Gastroesophageal sphincter (tissue), 4 donors: ENCODE measurements around the gene PTPRK. TPM values are rescaled to one million over a fixed set of nuclear protein-coding genes. Genes with fewer than 3 reads are reported as not detected.

Source experiments
- ATAC-seq: fragments of 150-250 bp; one replicate; pipeline ENCODE4 v1.9.1; 2016; ENCODE audit warnings: mild to moderate bottlenecking, moderate library complexity
- H3K27ac ChIP-seq, 4 donors: fragments of 200-600 bp; sonication (generic) in 3 of 4; 1 replicate in 3 of 4; 2 replicates in 1 of 4; pipeline ENCODE4 v1.5.1; 2016 to 2019
- H3K27me3 ChIP-seq: fragments of 200-600 bp; sonication (generic); one replicate; pipeline ENCODE4 v1.5.1; 2019
- H3K36me3 ChIP-seq, 2 donors: fragments of 200-600 bp; sonication (generic); one replicate each; pipeline ENCODE4 v1.5.1; 2019; ENCODE audit warnings: control low read depth in 1 of 2
- H3K4me1 ChIP-seq, 3 donors: fragments of 200-600 bp; sonication (generic); 1 replicate in 2 of 3; 2 replicates in 1 of 3; pipeline ENCODE4 v1.5.1; 2016 to 2019; ENCODE audit warnings: control low read depth in 2 of 3
- H3K4me3 ChIP-seq, 2 donors: fragments of 200-600 bp; sonication (generic); one replicate each; pipeline ENCODE4 v1.5.1; 2019; ENCODE audit warnings: mild to moderate bottlenecking in 1 of 2, moderate library complexity in 1 of 2
- H3K9me3 ChIP-seq, 3 donors: fragments of 200-600 bp; sonication (generic); one replicate each; pipeline ENCODE4 v1.5.1; 2017 to 2019; ENCODE audit warnings: control low read depth in 2 of 3
- EP300 ChIP-seq: sonication (generic); formaldehyde crosslinking; IDR thresholded peaks from one replicate; pipeline ENCODE4 v1.6.1; 2017; ENCODE audit warnings: antibody characterized with exemption, mild to moderate bottlenecking
- POLR2A ChIP-seq, 2 donors: fragments of 450-650 bp; IDR thresholded peaks; one replicate each; pipeline ENCODE4 v1.6.1; 2017; ENCODE audit warnings: antibody characterized with exemption in 2 of 2, mild to moderate bottlenecking in 2 of 2, moderate library complexity in 1 of 2
- POLR2AphosphoS5 ChIP-seq: sonication (generic); formaldehyde crosslinking; IDR thresholded peaks from one replicate; pipeline ENCODE4 v1.6.1; 2017; ENCODE audit warnings: antibody characterized with exemption
- WGBS, 2 donors: methylation state at CpG; one replicate each; pipeline ENCODE4 v1.1.5; 2018; ENCODE audit warnings: low coverage in 1 of 2; 5-methylcytosine and 5-hydroxymethylcytosine counted together
- total RNA-seq, 4 donors: library from RNA; depleted of rRNA; stranded (reverse); fragments of >200 nt; gene quantifications; one replicate each; pipeline ENCODE4 v1.1.0, GENCODE V29; 2016
- TF ChIP-seq, protein P1 (sequence below), 4 experiments: fragments of 200-600 bp in 2 of 4; fragments of 450-650 bp in 2 of 4; sonication (generic) in 1 of 4; IDR thresholded peaks; one replicate each; pipeline ENCODE4 v1.5.1; 2017 to 2019; ENCODE audit warnings: antibody characterized with exemption in 4 of 4, mild to moderate bottlenecking in 2 of 4, moderate library complexity in 2 of 4

The PTPRK gene
- total RNA-seq, 4 donors from 2014 or later: 42.0 to 47.6 (median 45.8) TPM

DNA sequence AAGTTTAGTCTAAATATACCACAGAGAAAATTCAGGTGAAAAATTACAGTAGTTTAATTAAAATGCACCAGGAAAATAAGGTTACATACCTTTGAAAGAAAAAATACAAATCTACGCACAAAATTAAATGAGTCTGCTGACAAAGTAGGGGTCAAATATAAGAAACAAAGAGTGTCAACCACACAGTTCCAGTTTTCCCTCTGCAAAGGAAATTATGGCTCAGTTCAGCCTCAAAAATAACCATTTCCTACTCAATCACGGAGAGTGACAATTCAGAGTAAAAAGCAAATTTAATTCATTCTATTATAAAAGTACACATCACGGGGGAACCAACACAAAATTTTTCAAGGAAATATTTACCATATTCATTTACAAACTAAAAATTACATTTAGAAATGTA is 124.8 kb downstream of the PTPRK start:
- TF ChIP-seq, protein P1, sequence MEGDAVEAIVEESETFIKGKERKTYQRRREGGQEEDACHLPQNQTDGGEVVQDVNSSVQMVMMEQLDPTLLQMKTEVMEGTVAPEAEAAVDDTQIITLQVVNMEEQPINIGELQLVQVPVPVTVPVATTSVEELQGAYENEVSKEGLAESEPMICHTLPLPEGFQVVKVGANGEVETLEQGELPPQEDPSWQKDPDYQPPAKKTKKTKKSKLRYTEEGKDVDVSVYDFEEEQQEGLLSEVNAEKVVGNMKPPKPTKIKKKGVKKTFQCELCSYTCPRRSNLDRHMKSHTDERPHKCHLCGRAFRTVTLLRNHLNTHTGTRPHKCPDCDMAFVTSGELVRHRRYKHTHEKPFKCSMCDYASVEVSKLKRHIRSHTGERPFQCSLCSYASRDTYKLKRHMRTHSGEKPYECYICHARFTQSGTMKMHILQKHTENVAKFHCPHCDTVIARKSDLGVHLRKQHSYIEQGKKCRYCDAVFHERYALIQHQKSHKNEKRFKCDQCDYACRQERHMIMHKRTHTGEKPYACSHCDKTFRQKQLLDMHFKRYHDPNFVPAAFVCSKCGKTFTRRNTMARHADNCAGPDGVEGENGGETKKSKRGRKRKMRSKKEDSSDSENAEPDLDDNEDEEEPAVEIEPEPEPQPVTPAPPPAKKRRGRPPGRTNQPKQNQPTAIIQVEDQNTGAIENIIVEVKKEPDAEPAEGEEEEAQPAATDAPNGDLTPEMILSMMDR (IDR thresholded peaks at IDR 0.05): no peak
- TF ChIP-seq EP300 (no peak), POLR2A (IDR thresholded peaks at IDR 0.05) (no peak), POLR2AphosphoS5 (no peak)
- H3K27me3 ChIP-seq: no peaks in the 10 kb centered on the region
- H3K36me3 ChIP-seq: peaks cover 0 to 6% of the 10 kb centered on the region in 2 donors
- WGBS, 2 donors: 88 to 90% methylated on average over 3 of the region's 3 CpGs
- H3K9me3 ChIP-seq: no peaks in the 10 kb centered on the region
- no peak overlapping the region for H3K27ac ChIP-seq
- no peak overlapping the region for H3K4me3 ChIP-seq
- H3K4me1 ChIP-seq: peaks cover 0 to 12% (median 9%) of the 10 kb centered on the region in 3 donors
- no peak for ATAC-seq

DNA sequence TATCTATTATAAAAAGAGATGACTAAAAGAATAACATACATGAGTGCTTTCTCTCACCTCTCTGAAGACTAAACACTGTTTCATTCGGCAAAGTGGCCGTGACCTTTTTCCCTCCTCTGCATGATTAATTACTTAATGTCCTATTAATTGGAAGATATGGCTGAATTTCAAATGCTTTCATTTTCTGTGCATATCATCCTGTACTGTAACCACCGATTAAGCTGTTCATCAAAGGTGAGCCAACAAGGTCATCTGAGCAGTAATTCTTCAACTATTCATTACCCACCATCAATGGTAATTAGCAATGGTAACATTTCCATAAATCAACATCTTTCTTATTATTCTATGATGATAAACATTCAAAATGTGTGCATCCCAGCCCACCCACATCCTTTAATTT is 125.2 kb downstream of the PTPRK start:
- TF ChIP-seq POLR2AphosphoS5 (no peak), EP300 (no peak), POLR2A (IDR thresholded peaks at IDR 0.05) (no peak)
- TF ChIP-seq, protein P1 (IDR thresholded peaks at IDR 0.05): no peak
- 23 to 24% methylated on average over 3 of the region's 3 CpGs for WGBS, 2 donors
- Histone ChIP-seq H3K9me3 (no peaks in the 10 kb centered on the region), H3K4me3 (no peak overlapping the region), H3K27ac (no peak overlapping the region), H3K36me3 (peaks cover 0 to 6% of the 10 kb centered on the region in 2 donors), H3K27me3 (no peaks in the 10 kb centered on the region), H3K4me1 (peaks cover 0 to 16% (median 9%) of the 10 kb centered on the region in 3 donors)
- ATAC-seq: no peak

DNA sequence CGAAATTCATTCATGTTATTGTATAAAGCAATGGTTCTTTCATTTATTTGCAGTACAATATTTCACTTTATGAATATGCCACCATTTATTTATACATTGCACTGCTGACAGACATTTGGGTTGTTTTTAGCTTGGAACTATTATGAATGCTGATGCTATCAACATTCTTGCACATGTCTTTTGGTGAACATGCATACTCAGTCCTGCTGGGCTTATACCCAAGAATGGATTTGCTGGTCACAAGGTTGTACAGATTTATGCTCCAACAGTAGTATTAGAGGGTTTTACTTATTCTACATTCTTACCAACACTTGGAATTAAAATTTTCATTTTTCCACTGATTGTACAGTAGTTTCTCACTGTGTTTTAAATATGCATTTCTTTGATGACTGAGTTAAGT is 126.2 kb downstream of the PTPRK start:
- ATAC-seq: no peak
- Histone ChIP-seq H3K9me3 (no peaks in the 10 kb centered on the region), H3K4me1 (peaks cover 0 to 25% (median 9%) of the 10 kb centered on the region in 3 donors), H3K4me3 (no peak overlapping the region), H3K36me3 (peaks cover 0 to 6% of the 10 kb centered on the region in 2 donors), H3K27me3 (no peaks in the 10 kb centered on the region), H3K27ac (no peak overlapping the region)
- TF ChIP-seq EP300: no peak
- TF ChIP-seq, protein P1 (IDR thresholded peaks at IDR 0.05): no peak
- TF ChIP-seq POLR2AphosphoS5: no peak
- no peak for TF ChIP-seq POLR2A (IDR thresholded peaks at IDR 0.05)
- WGBS, 2 donors: 100% methylated on average over 1 of the region's 1 CpG

DNA sequence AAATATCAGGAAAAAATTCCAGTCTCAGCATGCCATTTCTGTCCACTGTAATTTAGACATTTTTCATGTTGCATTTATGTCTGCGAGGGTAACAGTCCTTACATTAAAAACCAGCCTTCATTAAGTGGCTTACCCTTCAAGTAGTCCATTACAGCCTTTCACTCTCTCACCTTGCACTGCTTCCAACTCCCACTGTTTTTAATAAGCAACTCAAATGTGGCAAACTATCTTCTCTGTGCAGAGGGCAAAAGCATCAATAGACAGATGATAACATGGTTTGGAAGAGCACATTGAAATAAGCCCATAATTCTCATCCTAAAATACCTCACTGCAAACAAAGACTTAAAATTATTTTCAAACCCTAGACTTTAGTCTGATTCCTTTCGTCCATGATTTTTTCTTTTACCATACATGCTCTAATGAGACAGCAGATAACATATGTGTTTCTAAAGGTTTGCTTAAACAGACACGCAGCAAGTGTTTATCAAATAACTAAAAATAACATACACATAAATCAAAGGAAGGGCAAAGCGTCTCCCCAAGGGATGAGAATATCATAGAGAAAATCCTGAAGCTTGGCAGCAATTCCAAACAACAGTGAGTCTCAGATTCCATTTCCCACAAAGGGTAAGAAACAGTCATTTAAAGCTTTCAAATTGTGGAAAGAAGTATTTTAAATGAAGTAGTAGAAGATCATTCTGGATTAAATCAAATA is 130.4 kb downstream of the PTPRK start:
- WGBS, 2 donors: 32 to 40% methylated on average over 4 of the region's 4 CpGs
- Histone ChIP-seq H3K36me3 (no peaks in the 10 kb centered on the region), H3K27ac (no peak overlapping the region), H3K27me3 (no peaks in the 10 kb centered on the region), H3K4me3 (no peak overlapping the region), H3K9me3 (no peaks in the 10 kb centered on the region), H3K4me1 (peaks cover 0 to 18% (median 5%) of the 10 kb centered on the region in 3 donors)
- no peak for TF ChIP-seq POLR2AphosphoS5
- TF ChIP-seq, protein P1 (IDR thresholded peaks at IDR 0.05): no peak
- no peak for TF ChIP-seq POLR2A (IDR thresholded peaks at IDR 0.05)
- no peak for TF ChIP-seq EP300
- ATAC-seq: no peak

DNA sequence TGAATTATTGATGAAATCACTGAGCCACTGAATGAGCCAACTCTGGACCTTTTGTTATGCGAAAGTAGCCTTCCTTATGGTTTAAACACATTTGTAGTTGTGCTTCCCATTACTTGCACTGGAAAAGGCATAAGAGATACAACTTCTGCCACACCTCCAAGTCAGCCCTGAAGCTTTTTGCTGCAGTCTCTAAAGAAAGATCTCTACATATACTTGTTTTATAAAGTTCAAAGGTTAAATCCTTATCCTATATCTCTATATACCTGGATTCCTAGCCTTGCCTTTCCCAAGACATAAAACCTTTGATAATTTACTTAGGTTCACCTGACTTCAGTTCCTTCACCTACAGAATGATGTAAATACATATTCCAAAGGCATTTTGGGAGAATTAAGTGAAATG is 132.0 kb downstream of the PTPRK start:
- TF ChIP-seq POLR2AphosphoS5 (no peak), POLR2A (IDR thresholded peaks at IDR 0.05) (no peak), EP300 (no peak)
- TF ChIP-seq, protein P1 (IDR thresholded peaks at IDR 0.05): no peak
- H3K27ac ChIP-seq: no peak overlapping the region
- peaks cover 0 to 17% (median 0%) of the 10 kb centered on the region in 3 donors for H3K4me1 ChIP-seq
- H3K36me3 ChIP-seq: no peaks in the 10 kb centered on the region
- no peak overlapping the region for H3K4me3 ChIP-seq
- no peaks in the 10 kb centered on the region for H3K27me3 ChIP-seq
- WGBS, 2 donors: 0% methylated on average over 1 of the region's 1 CpG
- no peak for ATAC-seq
- no peaks in the 10 kb centered on the region for H3K9me3 ChIP-seq
